H1 (cell line): ENCODE results near the gene SIGLEC15. TPM values are rescaled to one million over a fixed set of nuclear protein-coding genes. Genes with fewer than 3 reads are reported as not detected.

ENCODE experiments used
- CTCF ChIA-PET: fragments of 300-600 bp; sonication (Branson Sonifier 250); formaldehyde crosslinking; loops from one replicate; lab custom pipeline; 2021; ENCODE audit not compliant: partially characterized antibody; lab: Charles Lee
- POLR2A ChIA-PET: fragments of 300-600 bp; sonication (Branson Sonifier 250); formaldehyde crosslinking; loops from one replicate; lab custom pipeline; 2021; ENCODE audit warnings: inconsistent platforms; ENCODE audit not compliant: partially characterized antibody; lab: Charles Lee
- DNase-seq, 2 experiments: peaks; one replicate each; pipeline versions ENCODE4 v3.0.0 to v3.0.0-alpha.2; 2010 to 2022; ENCODE audit warnings: low spot score in 2 of 2, low read depth in 1 of 2, mixed read lengths in 1 of 2
- FAIRE-seq: peaks from 2 replicates; lab custom pipeline; 2011; peaks lifted over from hg19 to GRCh38; lab: Jason Lieb, UNC
- H2AFZ ChIP-seq: 2 replicates; pipeline ENCODE4 v1.8.1; 2012; ENCODE audit warnings: low read length, inconsistent platforms
- H2AK5ac ChIP-seq: 2 replicates; pipeline ENCODE4 v1.6.1; 2013; ENCODE audit warnings: low read depth, low read length
- H2BK120ac ChIP-seq: replicated peaks from 2 replicates; pipeline ENCODE3; 2013; ENCODE audit warnings: low read depth, low read length, inconsistent platforms
- H2BK12ac ChIP-seq: 2 replicates; pipeline ENCODE4 v1.6.1; 2013; ENCODE audit warnings: low read depth, low read length
- H2BK15ac ChIP-seq: 2 replicates; pipeline ENCODE4 v1.6.1; 2013; ENCODE audit warnings: low read length
- H2BK20ac ChIP-seq: 2 replicates; pipeline ENCODE4 v1.6.1; 2013; ENCODE audit warnings: low read length
- H2BK5ac ChIP-seq: 2 replicates; pipeline ENCODE4 v1.6.1; 2013; ENCODE audit warnings: low read depth, low read length
- H3K14ac ChIP-seq: 2 replicates; pipeline ENCODE4 v1.6.1; 2013; ENCODE audit warnings: inconsistent platforms; ENCODE audit not compliant: insufficient read length
- H3K18ac ChIP-seq: 2 replicates; pipeline ENCODE4 v1.6.1; 2013; ENCODE audit warnings: low read length; ENCODE audit errors: extremely low read depth
- H3K23ac ChIP-seq: 2 replicates; pipeline ENCODE4 v1.6.1; 2013; ENCODE audit warnings: inconsistent platforms; ENCODE audit not compliant: insufficient read length
- H3K23me2 ChIP-seq: 2 replicates; pipeline ENCODE4 v1.6.1; 2013; ENCODE audit warnings: low read depth, low read length
- H3K27ac ChIP-seq: 2 replicates; pipeline ENCODE4 v1.6.1; 2011; ENCODE audit warnings: low read depth, low read length, inconsistent platforms
- H3K27me3 ChIP-seq, 4 experiments: replicated peaks in 1 of 4; 1 replicate in 1 of 4; 2 replicates in 3 of 4; pipeline versions ENCODE4 v1.6.1 to v1.8.1; 2011 to 2013; ENCODE audit warnings: low read length in 3 of 4, mild to moderate bottlenecking in 3 of 4, inconsistent platforms in 2 of 4, mixed read lengths in 2 of 4, moderate library complexity in 1 of 4; ENCODE audit not compliant: control insufficient read depth in 3 of 4, insufficient read depth in 3 of 4; ENCODE audit errors: extremely low read depth in 1 of 4
- H3K36me3 ChIP-seq, 4 experiments: 2 replicates each; pipeline versions ENCODE4 v1.6.1 to v1.8.1; 2011 to 2013; ENCODE audit warnings: mild to moderate bottlenecking in 4 of 4, low read length in 3 of 4, moderate library complexity in 2 of 4, control low read depth in 1 of 4, inconsistent platforms in 1 of 4; ENCODE audit not compliant: insufficient read depth in 4 of 4, control insufficient read depth in 2 of 4
- H3K4ac ChIP-seq: replicated peaks from 2 replicates; pipeline ENCODE3; 2013; ENCODE audit warnings: low read length, low read depth, mixed read lengths, inconsistent platforms; ENCODE audit not compliant: insufficient read length
- H3K4me1 ChIP-seq, 4 experiments: replicated peaks in 1 of 4; 1 replicate in 1 of 4; 2 replicates in 3 of 4; pipeline versions ENCODE4 v1.6.1 to v1.8.1; 2011 to 2013; ENCODE audit warnings: low read length in 3 of 4, inconsistent platforms in 2 of 4, mixed read lengths in 1 of 4; ENCODE audit not compliant: insufficient read depth in 4 of 4, control insufficient read depth in 3 of 4
- H3K4me2 ChIP-seq, 2 experiments: 2 replicates each; pipeline versions ENCODE4 v1.6.1 to v1.8.1; 2011 to 2013; ENCODE audit warnings: low read depth in 2 of 2, low read length in 2 of 2, control low read depth in 1 of 2, inconsistent platforms in 1 of 2, mild to moderate bottlenecking in 1 of 2; ENCODE audit not compliant: insufficient read depth in 1 of 2
- H3K4me3 ChIP-seq, 4 experiments: fragments of 200-600, 300-600 bp in 1 of 4; sonication (generic), shearing (Covaris generic), sonication (Bioruptor Twin) in 1 of 4; 2 replicates each; pipeline versions ENCODE4 v1.5.1 to v1.8.1; 2011 to 2016; ENCODE audit warnings: low read length in 4 of 4, low read depth in 3 of 4, control low read depth in 2 of 4, inconsistent platforms in 2 of 4, mild to moderate bottlenecking in 2 of 4, mixed read lengths in 1 of 4, moderate library complexity in 1 of 4; ENCODE audit not compliant: insufficient read depth in 2 of 4; ENCODE audit errors: extremely low read depth in 1 of 4
- H3K56ac ChIP-seq: replicated peaks from 2 replicates; pipeline ENCODE3; 2013; ENCODE audit warnings: low read depth, mild to moderate bottlenecking, mixed read lengths, low read length, inconsistent platforms; ENCODE audit not compliant: insufficient read length
- H3K79me1 ChIP-seq: 2 replicates; pipeline ENCODE4 v1.6.1; 2013; ENCODE audit warnings: low read depth, low read length, control low read depth
- H3K79me2 ChIP-seq, 2 experiments: 2 replicates each; pipeline versions ENCODE4 v1.6.1 to v1.8.1; 2012 to 2013; ENCODE audit warnings: low read length in 2 of 2, mild to moderate bottlenecking in 2 of 2, inconsistent platforms in 1 of 2; ENCODE audit not compliant: insufficient read depth in 2 of 2, control insufficient read depth in 1 of 2
- H3K9ac ChIP-seq, 4 experiments: replicated peaks in 1 of 4; 1 replicate in 1 of 4; 2 replicates in 3 of 4; pipeline versions ENCODE4 v1.6.1 to v1.8.1; 2011 to 2013; ENCODE audit warnings: low read depth in 3 of 4, low read length in 3 of 4, control low read depth in 2 of 4, mild to moderate bottlenecking in 2 of 4, moderate library complexity in 2 of 4, inconsistent platforms in 1 of 4; ENCODE audit errors: extremely low read depth in 1 of 4
- H3K9me3 ChIP-seq, 2 experiments: 2 replicates each; pipeline versions ENCODE4 v1.6.1 to v1.8.1; 2012 to 2013; ENCODE audit warnings: mild to moderate bottlenecking in 2 of 2, moderate library complexity in 2 of 2, control low read depth in 1 of 2, inconsistent platforms in 1 of 2, low read depth in 1 of 2, low read length in 1 of 2, mixed read lengths in 1 of 2; ENCODE audit not compliant: insufficient read depth in 2 of 2
- H4K20me1 ChIP-seq, 2 experiments: replicated peaks in 1 of 2; 2 replicates each; pipeline versions ENCODE3 to v1.8.1; 2011 to 2013; ENCODE audit warnings: inconsistent platforms in 2 of 2, low read length in 2 of 2, mild to moderate bottlenecking in 1 of 2; ENCODE audit not compliant: insufficient read depth in 2 of 2, control insufficient read depth in 1 of 2
- H4K5ac ChIP-seq: 2 replicates; pipeline ENCODE4 v1.6.1; 2013; ENCODE audit warnings: low read length, low read depth, mixed read lengths, inconsistent platforms; ENCODE audit not compliant: insufficient read length
- H4K8ac ChIP-seq: 2 replicates; pipeline ENCODE4 v1.8.0; 2013; ENCODE audit warnings: mild to moderate bottlenecking, moderate library complexity, low read length, inconsistent platforms; ENCODE audit not compliant: insufficient read depth; ENCODE audit errors: extremely low read depth
- H4K91ac ChIP-seq: replicated peaks from 2 replicates; pipeline ENCODE3; 2013; ENCODE audit warnings: low read length, mixed read lengths, inconsistent platforms; ENCODE audit not compliant: insufficient read length
- CBX8 ChIP-seq: fragments of 300-800, 300-1000 bp; sonication (generic); IDR thresholded peaks from 2 replicates; pipeline ENCODE4 v1.7.1; 2016; ENCODE audit warnings: low read depth, low read length, borderline replicate concordance
- CTCF ChIP-seq, 3 experiments: IDR thresholded peaks; 1 replicate in 2 of 3; 2 replicates in 1 of 3; pipeline versions ENCODE4 v1.5.1 to v1.6.1; 2011; ENCODE audit warnings: low read length in 3 of 3, mild to moderate bottlenecking in 3 of 3, inconsistent platforms in 2 of 3, low read depth in 1 of 3, moderate library complexity in 1 of 3; ENCODE audit not compliant: insufficient read depth in 1 of 3; ENCODE audit errors: control extremely low read depth in 1 of 3
- FOSL1 ChIP-seq: IDR thresholded peaks from 2 replicates; pipeline ENCODE4 v1.6.1; 2011; ENCODE audit warnings: mild to moderate bottlenecking, low read depth, low read length, moderate library complexity; ENCODE audit not compliant: insufficient read depth
- HDAC2 ChIP-seq, 2 experiments: fragments of 300-600 bp in 1 of 2; sonication (generic) in 1 of 2; IDR thresholded peaks; 2 replicates each; pipeline ENCODE4 v1.6.1; 2011 to 2012; ENCODE audit warnings: low read depth in 2 of 2, low read length in 2 of 2, mild to moderate bottlenecking in 2 of 2, moderate library complexity in 2 of 2, borderline replicate concordance in 1 of 2, inconsistent platforms in 1 of 2
- KDM4A ChIP-seq: IDR thresholded peaks from one replicate; pipeline ENCODE4 v1.7.1; 2012; ENCODE audit warnings: low read depth, mild to moderate bottlenecking, moderate library complexity, low read length, inconsistent platforms; ENCODE audit not compliant: severe bottlenecking
- MAFK ChIP-seq: IDR thresholded peaks from 2 replicates; pipeline ENCODE4 v1.6.1; 2012; ENCODE audit warnings: low read depth, mild to moderate bottlenecking, improper control_type of control experiment, low read length
- POLR2A ChIP-seq, 2 experiments: IDR thresholded peaks; 1 replicate in 1 of 2; 2 replicates in 1 of 2; pipeline ENCODE4 v1.6.1; 2011; ENCODE audit warnings: low read depth in 2 of 2, low read length in 2 of 2, mild to moderate bottlenecking in 2 of 2; ENCODE audit errors: control extremely low read depth in 1 of 2
- RNF2 ChIP-seq: fragments of 200-900, 300-1000 bp; sonication (generic); IDR thresholded peaks from 2 replicates; pipeline ENCODE4 v1.7.1; 2016; ENCODE audit warnings: borderline replicate concordance, low read depth, mild to moderate bottlenecking, antibody characterized with exemption, low read length; ENCODE audit not compliant: poor library complexity, severe bottlenecking; ENCODE audit errors: missing control alignments
- SIRT6 ChIP-seq: IDR thresholded peaks from one replicate; pipeline ENCODE4 v1.7.1; 2012; ENCODE audit warnings: low read length, inconsistent platforms
- WGBS, 2 experiments: shearing (Covaris generic) in 1 of 2; methylation state at CpG; one replicate each; pipeline versions ENCODE4 v1.1.6 to v1.1.7; 2013 to 2015; ENCODE audit warnings: low lambda C conversion rate in 2 of 2, mixed read lengths in 2 of 2, inconsistent platforms in 1 of 2, low coverage in 1 of 2, missing lambda C conversion rate in 1 of 2; ENCODE audit not compliant: insufficient replicate concordance in 2 of 2, insufficient coverage in 1 of 2, insufficient read length in 1 of 2; ENCODE audit errors: extremely low coverage in 1 of 2, missing lambda C conversion rate in 1 of 2; 5-methylcytosine and 5-hydroxymethylcytosine counted together
- polyA plus RNA-seq, 7 experiments: library from polyadenylated mRNA; depleted of rRNA in 3 of 7; stranded (reverse) in 5 of 7; unstranded in 2 of 7; fragments of >200 nt in 5 of 7; fragments of 200-250 nt in 2 of 7; gene quantifications; 1 replicate in 5 of 7; 2 replicates in 1 of 7; 4 replicates in 1 of 7; pipeline versions ENCODE4 v1.2.1 to v1.2.3, GENCODE V29; 2011 to 2013; ENCODE audit warnings: missing spikeins in 2 of 7, mixed read lengths in 2 of 7
- total RNA-seq: library from RNA; stranded (reverse); fragmentation: NEBNext Ultra II Directional; extraction: Animal tissue kit (Norgen Biotek cat#: 25700); gene quantifications from 2 replicates; pipeline ENCODE4 v1.2.1, GENCODE V29; 2021

The SIGLEC15 gene
- total and polyA plus RNA-seq, 2 of the 8 experiments (the other 6 are each of a cell fraction or from before 2014, with no cell fraction given) = 0.20 to 0.37 TPM

- H3K79me2 ChIP-seq = no peaks in the 10 kb centered on the region
- CTCF ChIA-PET = interaction anchor here (0.7 to 2.1 kb wide), 3 partner anchors 20 to 134 kb away, joined by 3 to 6 read pairs (median 4); no protein-coding TSS in a partner anchor
- H4K8ac ChIP-seq = no peak overlapping the region
These were observed 33.9 kb downstream of the SIGLEC15 start for GRCh38 chr18:45859334-45859733.

More at GRCh38 chr18:45859334-45859733, 33.9 kb downstream of the SIGLEC15 start:
- H2BK120ac ChIP-seq = no peak overlapping the region
- no peaks in the 10 kb centered on the region for H4K20me1 ChIP-seq
- no peaks in the 10 kb centered on the region for H3K79me1 ChIP-seq
- no peak overlapping the region for H3K23ac ChIP-seq
- H2AK5ac ChIP-seq = no peak overlapping the region
- DNase-seq (no peak), FAIRE-seq (no peak)
- H3K27ac ChIP-seq = no peak overlapping the region
- no peak overlapping the region for H3K56ac ChIP-seq
- no peak overlapping the region for H2BK5ac ChIP-seq
- no peak overlapping the region for H2AFZ ChIP-seq
- H4K91ac ChIP-seq = no peak overlapping the region
- no peak overlapping the region for H2BK12ac ChIP-seq
- TF ChIP-seq KDM4A = no peak
- no peak for TF ChIP-seq RNF2
- no peak for TF ChIP-seq POLR2A (IDR thresholded peaks at IDR 0.05; ENCODE audit: control extremely low read depth in 1 of 2, low read depth in 2 of 2, low read length in 2 of 2)
- TF ChIP-seq FOSL1 = no peak
- no peak for TF ChIP-seq HDAC2 (IDR thresholded peaks at IDR 0.05; ENCODE audit: borderline replicate concordance in 1 of 2, low read depth in 2 of 2, low read length in 2 of 2)
- TF ChIP-seq CTCF (IDR thresholded peaks at IDR 0.05; ENCODE audit: control extremely low read depth in 1 of 3, insufficient read depth in 1 of 3, low read depth in 1 of 3, low read length in 3 of 3) = no peak
- no peak for TF ChIP-seq CBX8
- no peak for TF ChIP-seq SIRT6
- TF ChIP-seq MAFK = no peak
- no peaks in the 10 kb centered on the region for H3K27me3 ChIP-seq
- H3K14ac ChIP-seq = no peak overlapping the region
- no peak overlapping the region for H4K5ac ChIP-seq
- WGBS, 2 experiments = 95% methylated on average over 3 of the region's 3 CpGs; no CpG with 5 or more reads in 1 of the 2 experiments
- no peaks in the 10 kb centered on the region for H3K9me3 ChIP-seq
- H3K4ac ChIP-seq = no peak overlapping the region
- no peaks in the 10 kb centered on the region for H3K23me2 ChIP-seq
- H3K4me2 ChIP-seq = no peak overlapping the region
- H3K4me3 ChIP-seq = no peak overlapping the region
- H2BK15ac ChIP-seq = no peak overlapping the region
- POLR2A ChIA-PET = no interaction called here
- H3K9ac ChIP-seq = no peak overlapping the region
- H3K18ac ChIP-seq = no peak overlapping the region
- no peaks in the 10 kb centered on the region for H3K4me1 ChIP-seq
- H2BK20ac ChIP-seq = no peak overlapping the region
- peaks cover 5 to 29% (median 17%) of the 10 kb centered on the region in 4 experiments; a peak in 7 of 8 replicates for H3K36me3 ChIP-seq
